ENCODE measurements around the gene PCDHGB2.
"Not testable (repeated sequence)": the region's sequence is repeated elsewhere in the genome, so short reads cannot be mapped to it uniquely, and the experiment has no call there.

PCDHGB2 gene

DNA sequence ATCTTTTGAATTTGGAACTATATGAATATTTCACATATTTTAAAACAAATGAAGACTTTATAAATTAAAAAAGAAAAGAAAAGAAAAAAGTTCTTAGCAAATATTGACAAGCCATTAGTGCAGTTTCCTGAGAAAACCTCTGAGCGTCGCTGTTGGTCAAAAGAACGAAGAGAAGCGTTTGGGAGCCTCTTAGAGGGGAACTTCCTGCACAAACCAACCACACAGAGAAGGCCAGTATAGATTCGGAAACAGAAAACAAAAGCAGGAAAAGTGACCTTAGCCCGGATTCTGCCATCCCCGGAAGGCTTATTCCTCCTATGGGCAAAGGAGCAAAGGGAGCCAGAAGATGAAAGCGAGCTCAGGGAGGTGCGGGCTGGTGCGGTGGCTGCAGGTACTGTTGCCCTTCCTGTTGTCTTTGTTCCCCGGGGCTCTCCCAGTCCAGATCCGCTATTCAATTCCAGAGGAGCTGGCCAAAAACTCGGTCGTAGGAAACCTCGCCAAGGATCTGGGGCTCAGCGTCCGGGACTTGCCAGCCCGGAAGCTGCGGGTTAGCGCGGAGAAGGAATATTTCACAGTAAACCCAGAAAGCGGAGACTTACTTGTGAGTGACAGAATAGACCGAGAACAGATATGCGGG, at the start of gene PCDHGB2:
TSS of gene PCDHGB2 (plus strand) at position 205 of the 637 bp plus-strand sequence. CDS start at position 347, 142 bp downstream.
- DNase-seq (ENCODE audit: low spot score): no peak
- TF ChIP-seq, protein P1, sequence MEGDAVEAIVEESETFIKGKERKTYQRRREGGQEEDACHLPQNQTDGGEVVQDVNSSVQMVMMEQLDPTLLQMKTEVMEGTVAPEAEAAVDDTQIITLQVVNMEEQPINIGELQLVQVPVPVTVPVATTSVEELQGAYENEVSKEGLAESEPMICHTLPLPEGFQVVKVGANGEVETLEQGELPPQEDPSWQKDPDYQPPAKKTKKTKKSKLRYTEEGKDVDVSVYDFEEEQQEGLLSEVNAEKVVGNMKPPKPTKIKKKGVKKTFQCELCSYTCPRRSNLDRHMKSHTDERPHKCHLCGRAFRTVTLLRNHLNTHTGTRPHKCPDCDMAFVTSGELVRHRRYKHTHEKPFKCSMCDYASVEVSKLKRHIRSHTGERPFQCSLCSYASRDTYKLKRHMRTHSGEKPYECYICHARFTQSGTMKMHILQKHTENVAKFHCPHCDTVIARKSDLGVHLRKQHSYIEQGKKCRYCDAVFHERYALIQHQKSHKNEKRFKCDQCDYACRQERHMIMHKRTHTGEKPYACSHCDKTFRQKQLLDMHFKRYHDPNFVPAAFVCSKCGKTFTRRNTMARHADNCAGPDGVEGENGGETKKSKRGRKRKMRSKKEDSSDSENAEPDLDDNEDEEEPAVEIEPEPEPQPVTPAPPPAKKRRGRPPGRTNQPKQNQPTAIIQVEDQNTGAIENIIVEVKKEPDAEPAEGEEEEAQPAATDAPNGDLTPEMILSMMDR (IDR thresholded peaks at IDR 0.05): no peak
- H3K27ac ChIP-seq: no peak within 1 kb of the TSS
- peak within 1 kb of the TSS; percentile 49 for H3K4me3 ChIP-seq

DNA sequence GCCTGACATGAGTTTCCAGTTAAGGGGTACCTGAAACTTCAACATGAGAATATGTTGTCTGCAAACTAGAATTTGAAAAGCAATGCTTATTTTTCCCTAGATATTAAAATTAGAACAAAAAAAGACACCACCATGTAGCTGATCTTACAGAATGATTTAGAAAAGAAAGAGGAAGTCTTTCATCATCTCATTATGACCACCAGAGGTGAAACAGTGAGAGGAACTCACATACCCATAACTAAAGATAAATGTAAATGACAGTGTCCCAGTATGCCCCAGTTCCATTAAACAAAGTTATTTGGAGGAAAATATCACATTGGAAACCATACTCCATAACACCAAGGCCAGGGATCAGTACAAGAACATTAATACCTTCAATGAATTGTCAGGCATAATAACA, 46.1 kb upstream of the PCDHGB2 start:
- H3K27ac ChIP-seq: no peak overlapping the region
- TF ChIP-seq, protein P1 (IDR thresholded peaks at IDR 0.05): no peak
- DNase-seq (ENCODE audit: low spot score): no peak
- H3K4me3 ChIP-seq: no peak overlapping the region

DNA sequence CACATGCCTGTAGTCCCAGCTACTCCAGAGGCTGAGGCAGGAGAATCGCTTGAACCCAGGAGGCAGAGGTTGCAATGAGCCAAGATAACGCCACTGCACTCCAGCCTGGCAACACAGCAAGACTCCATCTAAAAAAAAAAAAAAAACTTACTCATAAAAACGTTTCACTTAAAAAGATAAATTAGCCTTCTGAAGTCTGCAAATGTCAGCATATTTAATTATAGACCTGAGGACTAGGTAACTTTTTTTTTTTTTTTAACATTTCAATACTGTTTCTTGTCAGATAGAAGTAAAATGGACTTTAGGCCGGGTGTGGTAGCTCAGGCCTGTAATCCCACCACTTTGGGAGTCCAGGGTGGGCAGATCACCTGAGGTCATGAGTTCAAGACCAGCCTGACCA, 42.8 kb upstream of the PCDHGB2 start:
- not testable (repeated sequence) for H3K4me3 ChIP-seq; DNase-seq (ENCODE audit: low spot score); H3K27ac ChIP-seq

- Histone ChIP-seq H3K27ac (no peak overlapping the region), H3K4me3 (peak overlapping the region; percentile 86)
- TF ChIP-seq, protein P1 (IDR thresholded peaks at IDR 0.05): no peak
- DNase-seq (ENCODE audit: low spot score): no peak
Observed at GRCh38 chr5:141319202-141319601, 40.6 kb upstream of the PCDHGB2 start.

DNA sequence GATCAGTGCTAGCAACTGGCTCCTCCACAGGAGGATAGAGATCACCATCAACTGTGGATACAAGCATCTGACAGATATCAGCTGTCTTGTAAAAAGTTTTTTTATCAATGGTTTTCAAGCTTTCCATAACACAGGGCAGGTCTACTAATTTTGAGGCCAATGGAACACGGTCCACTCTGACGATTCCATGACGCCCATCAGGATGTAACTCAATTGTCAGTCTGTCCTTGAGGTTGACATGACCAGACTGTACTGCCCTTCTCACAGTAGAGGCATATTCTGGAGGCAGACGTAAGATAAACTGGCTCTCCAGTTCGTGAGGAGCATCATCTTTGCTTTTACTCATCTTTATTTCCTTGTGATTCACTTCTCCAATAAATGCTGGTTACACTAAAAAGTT, 40.1 kb upstream of the PCDHGB2 start:
- TF ChIP-seq, protein P1 (IDR thresholded peaks at IDR 0.05): no peak
- Histone ChIP-seq H3K4me3 (peak overlapping the region; percentile 86), H3K27ac (peak overlapping the region in 1 of 2 donors; percentile 94)
- DNase-seq (ENCODE audit: low spot score): no peak

GRCh38 chr5:141320225-141321169, 39.3 kb upstream of the PCDHGB2 start, which contains the start of gene TAF7:
TSS of gene TAF7 (minus strand) at chr5:141320784. CDS start at chr5:141320044, 740 bp downstream.
- peak within 1 kb of the TSS; percentile 94 to 95 for H3K27ac ChIP-seq
- TF ChIP-seq, protein P1 (IDR thresholded peaks at IDR 0.05): peak; percentile 77
- H3K4me3 ChIP-seq: peak within 1 kb of the TSS; percentile 86
- peak; percentile 90 for DNase-seq (ENCODE audit: low spot score)

- DNase-seq (ENCODE audit: low spot score): no peak
- Histone ChIP-seq H3K4me3 (no peak overlapping the region), H3K27ac (no peak overlapping the region)
- TF ChIP-seq, protein P1 (IDR thresholded peaks at IDR 0.05): no peak
Observed at GRCh38 chr5:141322261-141322660, 37.5 kb upstream of the PCDHGB2 start.
